ENCODE results near the gene ALDH3B1. TPM values are rescaled to one million over a fixed set of nuclear protein-coding genes. Genes with fewer than 3 reads are reported as not detected.
A peak's percentile ranks its signal among the peaks of the same experiment; 100 is the strongest.

ALDH3B1 gene
- total RNA-seq, 1 experiment from 2014 or later: not detected

GRCh38 chr11:68028802-68029545, 18.8 kb downstream of the ALDH3B1 start:
- no peak overlapping the region for H3K23ac ChIP-seq (ENCODE audit: insufficient read length, low read depth, low read length)
- no peaks in the 10 kb centered on the region for H3K27me3 Mint-ChIP-seq (ENCODE audit: low read depth)
- no peak overlapping the region for H4K91ac ChIP-seq (ENCODE audit: insufficient read length, low read depth, low read length)
- H3K4me3 Mint-ChIP-seq: peak overlapping the region; percentile 94 to 96
- H3K79me2 ChIP-seq (ENCODE audit: insufficient read depth, low read length): no peaks in the 10 kb centered on the region
- no peak overlapping the region for H4K5ac ChIP-seq (ENCODE audit: insufficient read length, low read depth, low read length)
- no peak overlapping the region for H2BK20ac ChIP-seq (ENCODE audit: low read depth, low read length, poor library complexity, severe bottlenecking)
- no peak overlapping the region for H3K18ac ChIP-seq (ENCODE audit: insufficient read length, low read depth, low read length)
- H2AFZ ChIP-seq (ENCODE audit: low read length): no peak overlapping the region
- H3K4me2 ChIP-seq (ENCODE audit: insufficient read depth, insufficient read length, low read length): peak overlapping the region; percentile 68
- peaks cover 5% of the 10 kb centered on the region for H3K79me1 ChIP-seq (ENCODE audit: insufficient read depth, low read depth, low read length, poor library complexity, severe bottlenecking)
- H4K20me1 ChIP-seq (ENCODE audit: control insufficient read depth, insufficient read depth, insufficient read length): no peaks in the 10 kb centered on the region
- H2BK120ac ChIP-seq (ENCODE audit: low read depth, low read length, poor library complexity, severe bottlenecking): no peak overlapping the region
- H3K9ac ChIP-seq (ENCODE audit: extremely low read depth, insufficient read length, low read length): no peak overlapping the region
- H3K4me1 ChIP-seq (ENCODE audit: insufficient read depth, low read length): no peaks in the 10 kb centered on the region; the same call in 1 of the 2 replicates
- peak overlapping the region in 2 of 3 experiments; percentile 63 to 86; a peak in 5 of 7 replicates for H3K27ac Mint-ChIP-seq
- no peak overlapping the region for H4K8ac ChIP-seq (replicated peaks; ENCODE audit: insufficient read length, low read depth, low read length)
- H3K4me1 Mint-ChIP-seq: peaks cover 22 to 24% of the 10 kb centered on the region in 2 experiments
- H3K27me3 ChIP-seq (ENCODE audit: insufficient read depth, low read length): no peaks in the 10 kb centered on the region
- H3K27ac ChIP-seq (ENCODE audit: insufficient read length, low read depth, low read length): no peak overlapping the region
- peaks cover 15 to 38% (median 30%) of the 10 kb centered on the region in 3 experiments; a peak in 6 of 7 replicates for H3K36me3 Mint-ChIP-seq (ENCODE audit: insufficient read depth in 1 of 3, low read depth in 3 of 3)
- no peak for TF ChIP-seq CTCF (conservative IDR thresholded peaks at IDR 0.05)
- H3K56ac ChIP-seq (ENCODE audit: insufficient read length, low read depth, low read length): no peak overlapping the region
- H3K23me2 ChIP-seq (ENCODE audit: insufficient read length, low read depth, low read length, poor library complexity, severe bottlenecking): peaks cover 8% of the 10 kb centered on the region
- DNase-seq: no peak
- no peak overlapping the region for H2BK5ac ChIP-seq (ENCODE audit: insufficient read length, low read length)
- no peak overlapping the region for H3K14ac ChIP-seq (ENCODE audit: insufficient read depth, low read length)
- H2BK15ac ChIP-seq (ENCODE audit: low read depth, low read length): no peak overlapping the region
- no CpG with 5 or more reads among the region's 12 CpGs for WGBS (ENCODE audit: extremely low coverage, insufficient read length, low lambda C conversion rate)
- H3K4ac ChIP-seq (ENCODE audit: low read depth, low read length): no peak overlapping the region
- no peak overlapping the region for H2AK5ac ChIP-seq (ENCODE audit: insufficient read length, low read length)
- H2BK12ac ChIP-seq (ENCODE audit: insufficient read length, low read depth, low read length): no peak overlapping the region
- no peak overlapping the region for H3T11ph ChIP-seq (ENCODE audit: low read length)
- H3K9me3 Mint-ChIP-seq: no peaks in the 10 kb centered on the region
- H3K9me3 ChIP-seq (ENCODE audit: control insufficient read depth, low read depth, low read length): no peaks in the 10 kb centered on the region

All from H9 (cell line).